Transverse colon (tissue), 4 donors: ENCODE measurements around the gene KIF16B.

ENCODE experiments used
- CTCF ChIP-seq, 5 experiments: fragments of 200-600 bp in 3 of 5; fragments of 450-650 bp in 2 of 5; sonication (generic) in 3 of 5; IDR thresholded peaks; 1 replicate in 2 of 5; 2 replicates in 3 of 5; pipeline ENCODE4 v1.5.1; 2016 to 2017; ENCODE audit warnings: antibody characterized with exemption in 5 of 5, inconsistent platforms in 3 of 5, mild to moderate bottlenecking in 2 of 5, moderate library complexity in 1 of 5
- EP300 ChIP-seq: sonication (generic); formaldehyde crosslinking; IDR thresholded peaks from one replicate; pipeline ENCODE4 v1.6.1; 2017; ENCODE audit warnings: antibody characterized with exemption, low read depth
- POLR2AphosphoS5 ChIP-seq, 3 donors: sonication (generic); formaldehyde crosslinking; IDR thresholded peaks; one replicate each; pipeline ENCODE4 v1.6.1; 2016; ENCODE audit warnings: antibody characterized with exemption in 3 of 3

GRCh38 chr20:16516794-16517193, 56.5 kb downstream of the KIF16B start:
- no peak for TF ChIP-seq CTCF (IDR thresholded peaks at IDR 0.05)
- no peak for TF ChIP-seq POLR2AphosphoS5 (IDR thresholded peaks at IDR 0.05)
- TF ChIP-seq EP300, result no peak
